GM12801 (cell line): ENCODE measurements around the gene ZNF846.

Source experiments
- TF ChIP-seq, protein P1 (sequence below): IDR thresholded peaks from one replicate; pipeline ENCODE4 v1.5.1; 2011; ENCODE audit warnings: control low read depth; ENCODE audit not compliant: insufficient read length; ENCODE audit errors: extremely low read depth

Gene ZNF846

DNA sequence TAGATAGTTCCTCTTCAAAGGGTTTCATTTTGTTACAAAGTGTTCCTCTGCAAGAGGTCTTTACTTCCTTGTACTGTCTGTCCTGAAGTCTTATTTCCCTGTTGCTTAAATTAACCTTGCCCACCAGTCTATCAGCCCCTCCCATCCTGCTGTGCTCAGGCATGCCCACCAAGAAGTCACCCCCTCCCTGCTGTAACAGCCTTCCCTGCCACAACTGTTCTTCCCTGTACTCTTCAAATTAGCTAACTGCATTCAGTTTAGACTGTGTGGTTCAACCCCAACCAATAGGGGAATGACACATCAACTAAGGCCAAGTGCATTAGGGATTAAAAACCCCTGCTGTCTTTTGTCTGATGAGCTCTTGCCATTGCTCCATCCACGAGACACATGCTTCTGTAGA, 59.2 kb downstream of the ZNF846 start:
- TF ChIP-seq, protein P1, sequence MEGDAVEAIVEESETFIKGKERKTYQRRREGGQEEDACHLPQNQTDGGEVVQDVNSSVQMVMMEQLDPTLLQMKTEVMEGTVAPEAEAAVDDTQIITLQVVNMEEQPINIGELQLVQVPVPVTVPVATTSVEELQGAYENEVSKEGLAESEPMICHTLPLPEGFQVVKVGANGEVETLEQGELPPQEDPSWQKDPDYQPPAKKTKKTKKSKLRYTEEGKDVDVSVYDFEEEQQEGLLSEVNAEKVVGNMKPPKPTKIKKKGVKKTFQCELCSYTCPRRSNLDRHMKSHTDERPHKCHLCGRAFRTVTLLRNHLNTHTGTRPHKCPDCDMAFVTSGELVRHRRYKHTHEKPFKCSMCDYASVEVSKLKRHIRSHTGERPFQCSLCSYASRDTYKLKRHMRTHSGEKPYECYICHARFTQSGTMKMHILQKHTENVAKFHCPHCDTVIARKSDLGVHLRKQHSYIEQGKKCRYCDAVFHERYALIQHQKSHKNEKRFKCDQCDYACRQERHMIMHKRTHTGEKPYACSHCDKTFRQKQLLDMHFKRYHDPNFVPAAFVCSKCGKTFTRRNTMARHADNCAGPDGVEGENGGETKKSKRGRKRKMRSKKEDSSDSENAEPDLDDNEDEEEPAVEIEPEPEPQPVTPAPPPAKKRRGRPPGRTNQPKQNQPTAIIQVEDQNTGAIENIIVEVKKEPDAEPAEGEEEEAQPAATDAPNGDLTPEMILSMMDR: no peak

DNA sequence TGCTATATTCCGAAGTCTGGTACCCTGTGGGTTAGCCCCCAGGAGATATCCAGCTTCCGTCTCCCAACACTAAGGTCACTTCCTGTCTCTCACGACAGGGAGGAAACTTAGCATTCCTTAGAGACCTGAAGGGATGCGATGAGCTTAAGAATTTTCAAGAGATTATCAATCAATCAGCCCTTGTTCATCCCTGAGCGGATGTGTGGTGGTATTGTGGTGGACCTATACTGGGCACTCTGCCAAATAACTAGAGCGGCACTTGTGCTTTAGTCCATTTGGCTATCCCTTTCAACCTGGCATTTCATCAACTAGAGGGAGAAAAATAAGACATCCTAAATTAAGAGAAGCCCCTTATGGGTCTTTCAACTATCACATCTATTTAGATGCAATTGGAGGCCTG, 62.7 kb downstream of the ZNF846 start:
- TF ChIP-seq, protein P1: no peak

DNA sequence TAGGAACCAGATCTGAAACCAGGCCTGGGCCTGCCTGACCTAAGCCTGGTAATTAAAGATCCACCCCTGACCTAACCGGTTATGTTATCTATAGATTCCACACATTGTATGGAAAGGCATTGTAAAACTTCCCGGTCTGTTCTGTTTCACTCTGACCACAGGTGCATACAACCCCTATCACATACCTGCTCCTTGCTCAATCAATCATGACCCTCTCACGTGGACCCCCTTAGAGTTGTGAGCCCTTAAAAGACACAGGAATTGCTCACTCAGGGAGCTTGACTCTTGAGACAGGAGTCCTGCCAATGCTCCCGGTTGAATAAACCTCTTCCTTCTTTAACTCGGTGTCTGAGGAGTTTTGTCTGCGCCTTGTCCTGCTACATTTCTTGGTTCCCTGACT, 66.4 kb downstream of the ZNF846 start:
- TF ChIP-seq, protein P1: no peak
